Vagina (tissue), 2 donors: ENCODE data around the gene SKAP1.

ENCODE experiments used
- CTCF ChIP-seq, 3 experiments: fragments of 450-650 bp in 2 of 3; fragments of 200-600 bp in 1 of 3; sonication (generic) in 1 of 3; IDR thresholded peaks; one replicate each; pipeline ENCODE4 v1.5.1; 2017 to 2019; ENCODE audit warnings: antibody characterized with exemption in 3 of 3, mild to moderate bottlenecking in 2 of 3, moderate library complexity in 2 of 3
- POLR2A ChIP-seq, 2 donors: fragments of 450-650 bp; IDR thresholded peaks; one replicate each; pipeline ENCODE4 v1.6.1; 2017; ENCODE audit warnings: antibody characterized with exemption in 2 of 2, mild to moderate bottlenecking in 2 of 2, moderate library complexity in 2 of 2
- POLR2AphosphoS5 ChIP-seq, 2 donors: sonication (generic); formaldehyde crosslinking; IDR thresholded peaks; one replicate each; pipeline ENCODE4 v1.9.0; 2017; ENCODE audit warnings: antibody characterized with exemption in 2 of 2, mild to moderate bottlenecking in 2 of 2, low read depth in 1 of 2; ENCODE audit not compliant: insufficient read depth in 1 of 2

DNA sequence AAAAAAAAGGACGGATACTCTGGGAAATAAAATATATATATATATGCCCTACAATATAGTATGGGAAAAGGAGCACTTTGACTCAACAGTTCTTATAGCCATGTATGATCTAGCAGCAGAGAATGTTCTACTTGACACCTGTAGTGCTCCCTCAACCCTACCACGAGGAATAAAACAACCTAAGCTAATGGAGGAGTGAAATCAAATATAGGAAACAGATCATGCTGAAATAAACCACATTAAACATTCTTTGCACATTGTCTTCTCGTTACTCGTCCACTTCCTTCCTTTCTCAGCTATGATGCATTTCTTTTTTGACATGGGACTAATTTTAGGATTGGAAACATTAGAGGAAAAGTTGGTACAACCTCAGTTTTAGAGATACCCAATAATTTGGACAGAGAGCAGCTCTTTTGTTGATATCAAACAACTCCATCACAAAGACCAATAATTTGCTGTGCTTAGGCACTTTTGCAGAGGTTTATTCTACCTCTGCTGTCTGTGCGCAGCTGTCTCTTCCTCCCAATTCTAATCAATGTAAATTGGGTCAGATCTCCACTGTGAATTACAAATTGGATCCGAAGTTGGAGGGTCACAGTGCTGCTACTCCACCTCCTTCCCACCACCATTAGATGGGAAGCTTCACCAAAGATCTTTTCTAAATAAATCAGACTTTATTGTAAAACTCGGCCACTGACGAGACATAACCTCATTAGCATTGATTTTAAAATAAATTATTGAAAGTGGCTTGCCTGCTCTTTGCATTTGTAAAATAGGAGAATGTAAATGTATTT lies 256.6 kb downstream of the SKAP1 start:
- TF ChIP-seq CTCF (IDR thresholded peaks at IDR 0.05) (no peak), POLR2A (IDR thresholded peaks at IDR 0.05) (no peak), POLR2AphosphoS5 (IDR thresholded peaks at IDR 0.05; ENCODE audit: insufficient read depth in 1 of 2, low read depth in 1 of 2) (no peak)
